ENCODE data around the gene FAM181B. TPM values are rescaled to one million over a fixed set of nuclear protein-coding genes. Genes with fewer than 3 reads are reported as not detected.

The FAM181B gene
- total and polyA plus RNA-seq, 2 donors (not counting 3 experiments of a cell fraction or from before 2014, with no cell fraction given), result not detected

GRCh38 chr11:82720267-82721065, 13.2 kb downstream of the FAM181B start:
- no peak for TF ChIP-seq GATA2 (IDR thresholded peaks at IDR 0.05; ENCODE audit: insufficient read depth, insufficient read length, low read depth, low read length)
- no peak for TF ChIP-seq JUN (IDR thresholded peaks at IDR 0.05; ENCODE audit: borderline replicate concordance, insufficient read depth, insufficient read length, low read depth)
- no peak for TF ChIP-seq POLR2AphosphoS5 (IDR thresholded peaks at IDR 0.05; ENCODE audit: insufficient read depth, low read depth, low read length)
- TF ChIP-seq MYC (IDR thresholded peaks at IDR 0.05; ENCODE audit: low read depth, low read length), result no peak
- FAIRE-seq, result no peak

GRCh38 chr11:82719361-82720105, 14.1 kb downstream of the FAM181B start:
- H3K4me1 ChIP-seq (ENCODE audit: control insufficient read depth, extremely low read depth, insufficient read depth, low read length), result no peaks in the 10 kb centered on the region
- CTCF ChIA-PET, result interaction anchor here (0.9 to 6.4 kb wide), 8 partner anchors 8 to 1100 kb away, joined by 4 to 62 read pairs (median 17); partner anchors contain the start of gene DDIAS
- intact Hi-C loops (cut with micrococcal nuclease) (loop anchor here (2.0 kb wide), 1 partner anchor 207 kb away; no protein-coding TSS in a partner anchor), dilution Hi-C loops (cut with MboI; ENCODE audit: extremely low pct_ligation_motif_present, low sequenced_read_pairs) (no loop called here)
- H3K36me3 ChIP-seq (ENCODE audit: control insufficient read depth in 2 of 2, extremely low read depth in 1 of 2, insufficient read depth in 2 of 2, low read length in 2 of 2), result no peaks in the 10 kb centered on the region
- no peaks in the 10 kb centered on the region for H3K79me2 ChIP-seq (ENCODE audit: control insufficient read depth, insufficient read depth, low read length)
- H3K4me3 ChIP-seq (replicated peaks in 1 of 3; ENCODE audit: insufficient read depth in 1 of 3, low read depth in 1 of 3, low read length in 3 of 3), result no peak overlapping the region
- FAIRE-seq (no peak), DNase-seq (ENCODE audit: low read depth, low spot score) (no peak)
- no peaks in the 10 kb centered on the region for H4K20me1 ChIP-seq (replicated peaks; ENCODE audit: control insufficient read depth, extremely low read depth, insufficient read depth, low read length)
- no peak overlapping the region for H3K4me2 ChIP-seq (ENCODE audit: insufficient read depth, low read length)
- TF ChIP-seq EZH2 (IDR thresholded peaks at IDR 0.05; ENCODE audit: borderline replicate concordance, low read depth, low read length, severe bottlenecking) (no peak), POLR2AphosphoS5 (IDR thresholded peaks at IDR 0.05; ENCODE audit: insufficient read depth, low read depth, low read length) (no peak), POLR2A (IDR thresholded peaks at IDR 0.05; ENCODE audit: low read depth, low read length) (no peak), MYC (IDR thresholded peaks at IDR 0.05; ENCODE audit: low read depth, low read length) (no peak), JUN (IDR thresholded peaks at IDR 0.05; ENCODE audit: borderline replicate concordance, insufficient read depth, insufficient read length, low read depth) (no peak), GATA2 (IDR thresholded peaks at IDR 0.05; ENCODE audit: insufficient read depth, insufficient read length, low read depth, low read length) (no peak), FOS (IDR thresholded peaks at IDR 0.05; ENCODE audit: borderline replicate concordance, insufficient read depth, low read length) (no peak)
- TF ChIP-seq, protein P1, sequence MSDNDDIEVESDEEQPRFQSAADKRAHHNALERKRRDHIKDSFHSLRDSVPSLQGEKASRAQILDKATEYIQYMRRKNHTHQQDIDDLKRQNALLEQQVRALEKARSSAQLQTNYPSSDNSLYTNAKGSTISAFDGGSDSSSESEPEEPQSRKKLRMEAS (IDR thresholded peaks at IDR 0.05; ENCODE audit: insufficient read depth, insufficient read length), result no peak
- TF ChIP-seq, protein P2, sequence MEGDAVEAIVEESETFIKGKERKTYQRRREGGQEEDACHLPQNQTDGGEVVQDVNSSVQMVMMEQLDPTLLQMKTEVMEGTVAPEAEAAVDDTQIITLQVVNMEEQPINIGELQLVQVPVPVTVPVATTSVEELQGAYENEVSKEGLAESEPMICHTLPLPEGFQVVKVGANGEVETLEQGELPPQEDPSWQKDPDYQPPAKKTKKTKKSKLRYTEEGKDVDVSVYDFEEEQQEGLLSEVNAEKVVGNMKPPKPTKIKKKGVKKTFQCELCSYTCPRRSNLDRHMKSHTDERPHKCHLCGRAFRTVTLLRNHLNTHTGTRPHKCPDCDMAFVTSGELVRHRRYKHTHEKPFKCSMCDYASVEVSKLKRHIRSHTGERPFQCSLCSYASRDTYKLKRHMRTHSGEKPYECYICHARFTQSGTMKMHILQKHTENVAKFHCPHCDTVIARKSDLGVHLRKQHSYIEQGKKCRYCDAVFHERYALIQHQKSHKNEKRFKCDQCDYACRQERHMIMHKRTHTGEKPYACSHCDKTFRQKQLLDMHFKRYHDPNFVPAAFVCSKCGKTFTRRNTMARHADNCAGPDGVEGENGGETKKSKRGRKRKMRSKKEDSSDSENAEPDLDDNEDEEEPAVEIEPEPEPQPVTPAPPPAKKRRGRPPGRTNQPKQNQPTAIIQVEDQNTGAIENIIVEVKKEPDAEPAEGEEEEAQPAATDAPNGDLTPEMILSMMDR (IDR thresholded peaks at IDR 0.05; ENCODE audit: extremely low read depth in 1 of 2, insufficient read depth in 1 of 2, low read depth in 1 of 2, low read length in 2 of 2), result no peak
- BruUV-seq (replicated peaks), result no TSS peak
- H2AFZ ChIP-seq (ENCODE audit: low read depth, low read length), result no peak overlapping the region
- no peak overlapping the region for H3K9ac ChIP-seq (replicated peaks; ENCODE audit: extremely low read depth, insufficient read depth, low read length)
- POLR2A ChIA-PET, result no interaction called here
- no peak overlapping the region for H3K27ac ChIP-seq (ENCODE audit: insufficient read depth, low read depth, low read length)
- no peaks in the 10 kb centered on the region for H3K9me3 ChIP-seq (replicated peaks; ENCODE audit: control insufficient read depth, insufficient read depth, low read length)
- peaks cover 4 to 12% of the 10 kb centered on the region in 2 experiments for H3K27me3 ChIP-seq (ENCODE audit: control insufficient read depth in 2 of 2, insufficient read depth in 2 of 2, low read length in 2 of 2)
- no peaks in the 10 kb centered on the region for H3K9me1 ChIP-seq (replicated peaks; ENCODE audit: control insufficient read depth, extremely low read depth, insufficient read depth, low read length)

More at GRCh38 chr11:82720267-82721065, 13.2 kb downstream of the FAM181B start:
- H2AFZ ChIP-seq (ENCODE audit: low read depth, low read length), result no peak overlapping the region
- no peaks in the 10 kb centered on the region for H3K9me3 ChIP-seq (replicated peaks; ENCODE audit: control insufficient read depth, insufficient read depth, low read length)
- BruUV-seq (replicated peaks), result no TSS peak
- no peak overlapping the region for H3K9ac ChIP-seq (replicated peaks; ENCODE audit: extremely low read depth, insufficient read depth, low read length)
- no peak overlapping the region for H3K4me3 ChIP-seq (replicated peaks in 1 of 3; ENCODE audit: insufficient read depth in 1 of 3, low read depth in 1 of 3, low read length in 3 of 3)
- intact Hi-C loops (cut with micrococcal nuclease) (no loop called here), dilution Hi-C loops (cut with MboI; ENCODE audit: extremely low pct_ligation_motif_present, low sequenced_read_pairs) (no loop called here)
- no peaks in the 10 kb centered on the region for H3K9me1 ChIP-seq (replicated peaks; ENCODE audit: control insufficient read depth, extremely low read depth, insufficient read depth, low read length)
- no peak overlapping the region for H3K27ac ChIP-seq (ENCODE audit: insufficient read depth, low read depth, low read length)
- ChIA-PET POLR2A (no interaction called here), CTCF (interaction anchor here (0.8 to 6.4 kb wide), 10 partner anchors 10 to 1099 kb away, joined by 3 to 62 read pairs (median 4); partner anchors contain the start of genes DDIAS and FAM181B)
- H3K79me2 ChIP-seq (ENCODE audit: control insufficient read depth, insufficient read depth, low read length), result no peaks in the 10 kb centered on the region
- DNase-seq (ENCODE audit: low read depth, low spot score), result peak; percentile 6
- H3K4me1 ChIP-seq (ENCODE audit: control insufficient read depth, extremely low read depth, insufficient read depth, low read length), result no peaks in the 10 kb centered on the region
- no peaks in the 10 kb centered on the region for H3K36me3 ChIP-seq (ENCODE audit: control insufficient read depth in 2 of 2, extremely low read depth in 1 of 2, insufficient read depth in 2 of 2, low read length in 2 of 2)
- no peaks in the 10 kb centered on the region for H4K20me1 ChIP-seq (replicated peaks; ENCODE audit: control insufficient read depth, extremely low read depth, insufficient read depth, low read length)
- peaks cover 0 to 11% of the 10 kb centered on the region in 2 experiments for H3K27me3 ChIP-seq (ENCODE audit: control insufficient read depth in 2 of 2, insufficient read depth in 2 of 2, low read length in 2 of 2)
- H3K4me2 ChIP-seq (ENCODE audit: insufficient read depth, low read length), result no peak overlapping the region
